GM21515 (cell line): Measurements from ENCODE around the gene PHLDB3.

Experiments
- ATAC-seq: cut with Tn5 transposase; IDR thresholded peaks from one replicate; pipeline ENCODE4 v1.9.1; 2021; ENCODE audit not compliant: unreplicated experiment

The PHLDB3 gene

GRCh38 chr19:43501661-43502418 is 2.7 kb downstream of the PHLDB3 start:
- ATAC-seq, result no peak

GRCh38 chr19:43499042-43499441 is 5.5 kb downstream of the PHLDB3 start:
- no peak for ATAC-seq

DNA sequence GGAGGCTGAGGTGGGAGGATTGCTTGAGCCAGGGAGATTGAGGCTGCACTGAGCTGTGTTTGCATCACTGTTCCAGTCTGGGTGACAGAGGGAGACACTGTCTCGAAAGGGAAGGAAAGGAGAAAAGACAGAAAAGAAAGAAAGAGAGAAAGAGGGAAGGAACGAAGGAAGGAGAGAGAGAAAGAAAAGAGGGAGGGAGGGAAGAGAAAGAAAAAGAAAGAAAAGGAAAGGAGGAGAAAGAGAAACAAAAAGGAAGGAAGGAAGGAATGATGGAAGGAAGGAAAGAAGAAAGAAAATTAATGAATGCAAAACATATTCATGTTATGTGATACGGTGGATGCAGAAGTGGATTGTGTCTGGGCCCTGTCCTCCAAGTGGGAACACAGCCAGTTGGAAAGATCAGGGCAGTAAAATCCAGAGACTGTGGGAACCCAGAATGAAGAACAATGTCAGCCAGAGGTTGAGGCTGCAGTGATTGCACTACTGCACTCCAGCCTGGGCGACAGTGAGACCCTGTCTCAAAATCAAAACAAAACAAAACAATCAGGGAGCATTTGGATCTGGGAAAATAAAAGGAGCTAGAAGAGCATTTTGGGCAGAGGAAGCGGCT is 6.2 kb downstream of the PHLDB3 start:
- no peak for ATAC-seq

DNA sequence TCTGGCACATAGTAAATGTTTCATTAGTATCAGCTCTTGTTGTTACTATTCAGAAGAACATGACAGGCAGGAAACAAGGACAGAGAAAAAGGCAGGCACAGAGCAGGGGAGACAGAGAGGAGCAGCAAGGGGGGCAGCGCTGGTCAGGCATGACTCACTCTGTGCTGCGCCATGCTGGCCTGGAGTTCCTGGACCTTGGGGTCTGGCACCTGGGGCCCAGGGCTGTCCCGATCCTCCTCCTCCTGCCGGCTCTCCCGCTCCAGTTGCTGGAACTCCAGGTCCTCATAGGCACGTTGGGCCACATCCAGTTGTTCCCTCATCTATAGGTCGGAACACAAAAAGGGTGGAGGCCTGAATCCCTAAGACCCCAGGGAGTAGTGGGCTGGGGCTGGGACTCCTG is 7.6 kb downstream of the PHLDB3 start:
- ATAC-seq, result no peak

DNA sequence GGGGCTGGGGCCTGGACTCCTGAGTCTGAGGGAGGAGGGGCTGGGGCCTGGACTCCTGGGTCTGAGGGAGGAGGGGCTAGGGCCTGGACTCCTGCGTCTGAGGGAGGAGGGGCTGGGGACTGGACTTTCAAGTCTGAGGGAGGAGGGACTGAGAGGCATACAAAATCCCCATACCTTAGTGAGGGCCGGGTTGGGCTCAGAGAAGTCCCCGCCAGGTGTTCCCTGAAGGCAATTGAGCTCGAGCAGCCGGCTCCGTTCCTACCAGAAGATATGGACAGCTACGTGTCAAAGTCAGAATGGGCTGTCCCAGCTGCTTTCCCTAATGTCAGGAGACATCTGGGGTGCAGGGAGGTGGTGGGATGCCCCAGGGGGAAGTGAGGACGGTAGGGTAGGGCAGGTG is 9.5 kb downstream of the PHLDB3 start:
- no peak for ATAC-seq

- no peak for ATAC-seq
These were observed 13.8 kb downstream of the PHLDB3 start for GRCh38 chr19:43490759-43491158.

GRCh38 chr19:43489979-43490599 is 14.5 kb downstream of the PHLDB3 start:
- no peak for ATAC-seq

DNA sequence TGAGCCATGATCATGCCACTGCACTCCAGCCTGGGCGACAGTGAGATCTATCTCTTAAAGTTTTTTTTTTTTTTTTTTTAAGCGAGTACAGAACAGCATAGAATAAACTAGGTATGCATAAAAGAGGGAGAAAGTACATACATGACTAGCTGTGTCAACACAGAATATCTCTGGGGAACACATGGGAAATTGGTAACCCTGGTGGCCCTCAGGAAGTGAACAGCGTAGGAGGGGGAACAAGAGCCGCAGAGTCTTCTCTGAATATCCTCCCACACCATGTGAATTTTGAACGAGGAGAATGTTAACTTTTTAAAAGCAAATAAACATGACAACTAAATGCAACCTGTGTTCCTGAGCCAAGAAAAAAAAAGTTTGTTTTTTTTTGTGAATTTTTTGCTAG is 15.2 kb downstream of the PHLDB3 start:
- ATAC-seq, result no peak

DNA sequence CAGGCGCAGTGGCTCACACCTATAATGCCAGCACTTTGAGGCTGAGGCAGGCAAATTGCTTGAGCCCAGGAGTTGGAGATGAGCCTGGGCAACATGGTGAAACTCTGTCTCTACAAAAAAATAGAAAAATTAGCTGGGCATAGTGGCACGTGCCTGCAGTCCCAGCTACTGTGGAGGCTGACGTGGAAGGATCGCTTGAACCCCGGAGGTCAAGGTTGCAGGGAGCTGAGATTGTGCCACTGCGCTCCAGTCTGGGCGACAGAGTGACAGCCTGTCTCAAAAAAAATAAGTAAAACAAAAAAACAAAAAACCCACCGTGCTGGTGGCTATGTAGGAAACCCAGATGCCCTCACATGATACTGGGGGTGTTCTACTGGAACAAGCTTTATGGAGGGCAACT is 16.4 kb downstream of the PHLDB3 start:
- ATAC-seq, result no peak

DNA sequence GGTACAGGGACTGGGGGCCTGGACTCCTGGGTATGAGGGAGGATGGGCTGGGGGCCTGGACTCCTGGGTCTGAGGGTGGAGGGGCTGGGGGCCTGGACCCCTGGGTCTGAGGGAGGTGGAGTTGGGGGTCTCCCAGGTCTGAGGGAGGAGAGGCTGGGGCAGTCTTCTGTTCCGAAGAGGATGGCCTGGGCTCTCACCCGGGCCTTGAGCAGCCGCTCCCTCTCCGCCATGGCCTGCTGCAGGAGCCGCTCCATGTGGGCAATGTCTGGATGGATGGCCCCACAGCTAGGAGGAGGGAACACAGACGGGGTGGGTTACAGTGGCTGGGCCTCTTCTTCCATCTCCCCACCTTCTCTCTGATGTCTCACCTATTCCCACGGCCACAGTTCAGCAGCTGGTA is 18.1 kb downstream of the PHLDB3 start:
- ATAC-seq, result no peak

- ATAC-seq, result no peak
These were observed 18.6 kb downstream of the PHLDB3 start for GRCh38 chr19:43485951-43486350.

DNA sequence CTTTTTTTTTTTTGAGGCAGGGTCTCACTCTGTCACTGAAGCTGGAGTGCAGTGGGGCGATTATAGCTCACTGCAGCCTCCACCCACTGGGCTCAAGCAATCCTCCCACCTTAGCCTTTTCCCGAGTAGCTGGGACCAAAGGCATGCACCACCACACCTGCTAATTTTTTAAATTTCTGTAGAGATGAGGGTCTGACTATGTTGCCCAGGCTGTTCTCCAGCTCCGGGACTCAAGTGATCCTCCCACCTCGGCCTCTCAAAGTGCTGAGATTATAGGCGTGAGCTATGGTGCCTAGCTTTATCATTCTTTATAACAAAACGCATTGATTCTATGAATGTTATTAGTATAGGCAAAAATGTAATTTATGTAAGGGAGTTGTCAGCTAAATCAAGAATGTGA is 21.3 kb downstream of the PHLDB3 start:
- ATAC-seq, result no peak

DNA sequence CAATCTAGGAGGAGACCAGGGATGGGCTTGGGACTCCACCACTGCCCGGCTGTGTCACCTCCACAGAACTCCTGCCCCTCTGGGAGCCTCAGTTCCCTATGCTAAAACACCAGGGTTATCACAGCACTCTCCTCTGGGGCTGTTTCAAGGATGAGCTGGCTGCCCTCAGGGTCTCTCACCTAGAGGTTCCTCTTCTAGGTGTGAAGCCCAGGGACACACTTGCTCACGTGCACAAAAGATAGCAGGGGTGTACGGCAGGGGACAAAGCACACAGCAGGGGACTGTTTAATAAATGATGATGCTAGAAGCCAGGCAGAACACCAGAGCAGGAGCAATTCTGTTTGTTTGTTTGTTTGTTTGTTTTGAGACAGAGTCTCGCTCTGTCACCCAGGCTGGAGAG is 22.4 kb downstream of the PHLDB3 start:
- no peak for ATAC-seq

DNA sequence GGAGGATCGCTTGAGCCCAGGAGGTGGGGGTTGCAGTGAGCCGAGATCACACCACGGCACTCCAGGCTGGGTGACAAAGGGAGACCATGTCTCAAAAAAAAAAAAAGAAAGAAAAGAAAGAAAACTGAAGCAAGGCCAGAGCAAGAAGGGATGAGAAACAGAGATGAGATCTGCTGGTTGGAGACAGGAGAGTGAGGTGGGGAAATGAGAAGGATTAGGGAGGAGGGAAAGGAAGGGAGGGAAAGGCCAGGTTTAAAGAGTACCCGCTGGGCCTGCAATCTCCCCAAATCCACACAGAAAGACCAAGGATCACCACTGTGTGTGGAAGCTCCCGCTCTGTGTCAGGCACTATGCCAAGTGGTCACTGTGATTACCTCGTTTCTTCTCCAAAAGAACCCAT is 22.8 kb downstream of the PHLDB3 start:
- ATAC-seq, result no peak

GRCh38 chr19:43480574-43480973 is 24.0 kb downstream of the PHLDB3 start:
- ATAC-seq, result no peak

DNA sequence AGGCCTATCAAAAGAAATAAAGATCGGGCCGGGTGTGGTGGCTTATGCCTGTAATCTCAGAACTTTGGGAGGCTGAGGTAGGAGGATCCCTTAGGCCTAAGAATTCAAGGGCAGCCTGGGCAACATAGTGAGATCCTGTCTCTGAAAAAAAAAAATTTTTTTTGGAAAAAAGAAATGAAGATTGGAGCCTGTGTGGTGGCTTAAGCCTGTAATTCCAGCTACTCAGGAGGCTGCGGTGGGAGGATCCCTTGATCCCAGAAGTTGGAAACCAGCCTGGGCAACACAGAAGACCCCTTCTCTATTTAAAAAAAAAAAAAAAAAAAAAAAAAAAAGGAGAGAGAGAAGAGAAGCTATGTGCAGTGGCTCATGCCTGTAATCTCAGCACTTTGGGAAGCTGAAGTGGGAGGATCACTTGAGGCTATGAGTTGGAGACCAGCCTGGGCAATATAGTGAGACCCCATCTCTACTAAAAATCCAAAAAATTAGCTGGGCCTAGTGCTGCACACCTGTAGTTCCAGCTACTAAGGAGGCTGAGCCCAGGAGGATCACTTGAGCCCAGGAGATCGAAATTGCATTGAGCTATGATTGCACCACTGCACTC is 24.5 kb downstream of the PHLDB3 start:
- no peak for ATAC-seq

- ATAC-seq, result no peak
These were observed 25.3 kb downstream of the PHLDB3 start for GRCh38 chr19:43479226-43479625.

DNA sequence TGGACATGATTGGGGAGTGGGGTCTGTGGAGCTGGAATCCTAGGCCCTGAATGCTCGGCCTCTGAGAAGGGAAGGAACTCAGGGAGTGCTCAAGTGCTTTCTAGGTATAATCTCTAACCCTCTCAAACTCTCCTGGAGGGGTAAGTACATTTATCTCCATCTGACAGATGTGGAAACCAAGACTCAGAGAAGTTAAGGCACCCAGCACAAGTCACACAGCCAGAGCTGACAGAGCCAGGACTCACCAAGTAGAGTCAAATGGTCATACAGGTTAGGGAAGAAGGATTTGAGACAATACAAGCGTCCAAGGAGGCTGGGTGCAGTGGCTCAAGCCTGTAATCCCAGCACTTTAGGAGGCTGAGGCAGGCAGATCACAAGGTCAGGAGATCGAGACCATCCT is 26.2 kb downstream of the PHLDB3 start:
- ATAC-seq, result no peak

- no peak for ATAC-seq
These were observed 27.9 kb downstream of the PHLDB3 start for GRCh38 chr19:43476606-43477005.

DNA sequence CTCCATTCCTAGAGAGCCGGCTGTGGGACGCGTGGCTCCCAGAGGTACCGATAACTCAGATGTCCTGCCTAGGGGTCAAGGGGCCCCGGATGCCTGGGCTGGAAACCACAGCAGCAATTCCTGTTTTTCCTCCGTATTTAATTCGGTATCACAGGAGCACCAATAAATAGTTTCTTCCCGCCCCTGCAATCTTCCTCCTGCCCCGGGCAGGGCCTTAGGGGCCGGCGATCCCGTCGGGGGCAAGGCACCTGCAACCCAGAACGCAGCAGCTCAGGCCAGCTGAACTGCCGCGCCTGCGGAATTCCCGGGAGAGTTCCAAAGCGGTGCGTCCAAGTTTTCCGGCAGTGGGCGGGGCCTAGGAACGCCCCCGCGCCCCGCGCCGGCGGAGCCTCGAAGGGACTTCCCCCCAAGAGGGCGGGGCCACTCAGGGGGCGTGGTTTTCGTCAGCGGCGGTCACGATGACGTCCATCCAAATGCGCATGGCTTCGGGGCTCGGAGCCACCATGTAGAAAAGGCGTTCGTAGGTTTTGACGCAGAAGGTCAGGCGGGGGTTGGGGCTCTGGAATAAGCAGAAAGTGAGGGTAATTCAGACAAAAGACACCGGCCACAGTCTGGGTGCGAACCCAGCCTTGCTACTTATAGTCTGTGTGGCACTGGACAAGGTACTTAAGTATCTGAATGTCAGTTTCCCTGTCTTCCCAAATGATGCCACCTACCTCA is 29.4 kb downstream of the PHLDB3 start:
- ATAC-seq, result peak; percentile 49

DNA sequence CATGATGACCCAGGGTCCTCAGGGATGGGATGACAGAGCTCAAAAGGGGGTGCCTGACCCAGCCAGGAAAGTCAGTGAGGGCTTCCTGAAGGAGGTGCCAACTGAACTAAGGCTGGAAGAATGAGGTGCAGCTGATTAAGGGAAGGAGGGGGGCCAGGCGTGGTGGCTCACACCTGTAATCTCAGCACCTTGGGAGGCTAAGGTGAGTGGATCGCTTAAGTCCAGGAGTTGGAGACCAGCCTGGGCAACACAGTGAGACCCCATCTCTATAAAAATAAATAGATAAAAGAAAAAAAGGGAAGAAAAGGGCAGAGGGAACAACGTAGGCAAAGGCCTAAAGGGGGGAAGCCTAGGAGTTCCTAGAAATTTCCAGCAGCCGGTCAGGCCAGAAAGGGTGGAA is 30.1 kb downstream of the PHLDB3 start:
- no peak for ATAC-seq
